ENCODE results near the gene KCNH8.

Gene KCNH8

DNA sequence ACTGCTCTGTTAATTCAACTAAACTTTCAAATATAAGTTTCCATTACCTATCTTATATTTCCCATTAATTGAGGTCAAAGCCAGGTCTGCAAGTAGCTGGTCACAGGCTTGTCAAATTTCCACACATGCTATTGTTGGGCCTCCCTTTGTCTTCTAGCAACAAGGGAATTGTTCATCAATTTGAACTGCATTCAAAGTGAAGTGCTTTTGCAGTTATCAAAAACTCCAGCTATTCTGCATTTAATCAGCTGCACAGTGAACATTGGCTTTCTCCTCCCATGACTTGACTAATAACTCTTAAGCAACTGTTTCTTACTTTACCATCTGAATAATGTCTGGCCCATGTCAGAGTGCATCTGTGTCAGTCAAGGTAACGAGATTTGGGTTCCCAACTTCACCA, 198.4 kb downstream of the KCNH8 start:
- no peak overlapping the region for H3K4me3 ChIP-seq (ENCODE audit: low read depth, low read length)
- no peak for DNase-seq (ENCODE audit: low read depth)

DNA sequence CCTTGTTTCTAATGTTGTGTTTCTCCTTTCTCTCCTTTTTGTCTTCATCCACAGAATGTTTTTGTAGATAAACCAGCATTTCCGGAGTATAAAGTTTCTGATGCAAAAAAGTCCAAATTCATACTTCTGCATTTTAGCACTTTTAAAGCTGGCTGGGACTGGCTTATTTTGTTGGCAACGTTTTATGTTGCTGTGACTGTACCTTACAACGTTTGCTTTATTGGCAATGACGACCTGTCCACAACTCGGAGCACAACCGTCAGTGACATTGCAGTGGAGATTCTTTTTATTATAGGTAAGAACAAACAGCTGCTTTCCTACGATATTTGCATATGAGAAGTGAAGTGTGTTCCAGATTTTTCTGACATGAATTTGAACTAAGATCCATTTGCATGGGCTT, 199.4 kb downstream of the KCNH8 start:
- no peak overlapping the region for H3K4me3 ChIP-seq (ENCODE audit: low read depth, low read length)
- no peak for DNase-seq (ENCODE audit: low read depth)

DNA sequence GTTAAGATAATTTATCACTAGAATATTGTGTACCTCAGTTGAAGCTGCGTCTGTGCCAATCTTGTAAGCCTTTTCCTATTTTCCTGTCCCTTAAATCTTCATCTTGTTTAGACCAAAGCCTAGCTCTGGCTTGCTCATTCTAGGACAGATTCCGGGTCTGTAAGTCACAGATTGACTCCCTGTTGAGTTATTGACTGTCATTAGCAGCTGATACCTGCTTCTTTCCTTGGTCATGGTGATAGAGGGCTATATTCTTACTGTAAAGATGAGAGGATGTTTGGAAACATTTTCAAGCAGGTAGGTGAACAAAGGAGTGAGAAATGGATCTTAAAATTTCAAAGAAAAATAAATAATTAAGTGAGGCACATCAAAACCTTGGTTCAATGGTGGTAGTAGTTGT, 200.2 kb downstream of the KCNH8 start:
- no peak overlapping the region for H3K4me3 ChIP-seq (ENCODE audit: low read depth, low read length)
- no peak for DNase-seq (ENCODE audit: low read depth)

DNA sequence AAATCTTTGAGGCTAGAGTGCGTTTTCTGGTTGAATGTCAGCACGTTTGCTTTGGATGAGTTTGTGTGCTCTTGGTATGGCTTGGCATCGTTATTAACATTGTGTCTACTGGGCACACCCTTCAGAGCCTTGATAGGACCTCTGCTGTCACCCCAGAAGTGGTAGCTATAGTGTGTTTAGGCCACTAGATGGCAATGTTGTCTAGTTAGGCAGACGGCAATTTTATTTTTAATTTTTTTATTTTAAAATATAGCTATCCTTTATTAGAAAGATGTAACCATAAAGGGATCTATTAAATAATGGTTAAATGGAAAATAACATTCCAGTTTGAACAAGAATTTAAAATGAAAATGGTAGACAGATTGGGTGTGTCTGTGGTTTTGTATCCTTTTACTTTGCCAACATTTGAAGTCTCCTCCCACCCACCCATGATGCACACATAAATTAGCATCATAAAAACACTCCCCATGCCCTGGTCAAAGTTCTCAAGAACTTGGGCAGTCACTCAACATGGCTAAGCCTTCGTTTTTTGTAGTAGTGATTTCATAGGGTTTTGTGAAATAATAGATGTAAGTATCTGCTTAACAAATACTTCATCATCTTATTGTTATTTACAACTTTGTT, 200.7 kb downstream of the KCNH8 start:
- DNase-seq (ENCODE audit: low read depth), result no peak

DNA sequence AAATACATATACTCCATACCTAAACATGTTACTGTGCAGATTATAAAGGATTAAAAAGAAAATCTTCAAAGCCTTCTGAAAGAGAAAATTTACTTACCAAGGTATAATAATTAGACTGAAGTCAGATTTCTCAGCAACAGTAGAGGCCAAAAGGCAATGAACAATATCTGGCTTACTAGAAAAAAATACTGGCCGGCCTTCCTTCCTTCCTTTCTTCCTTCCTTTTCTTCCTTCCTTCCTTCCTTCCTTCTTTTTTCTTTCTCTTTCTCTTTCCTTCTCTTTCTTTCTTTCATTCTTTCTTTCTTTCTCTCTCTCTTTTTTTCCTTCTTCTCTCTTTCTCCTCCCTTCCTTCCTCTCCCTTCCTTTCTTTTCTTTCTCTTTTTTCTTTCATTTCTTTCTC, 209.6 kb downstream of the KCNH8 start:
- no peak for DNase-seq (ENCODE audit: low read depth)
- H3K4me3 ChIP-seq (ENCODE audit: low read depth, low read length), result no peak overlapping the region

More for the DNA sequence above, 200.7 kb downstream of the KCNH8 start:
- no peak overlapping the region for H3K4me3 ChIP-seq (ENCODE audit: low read depth, low read length)

DNA sequence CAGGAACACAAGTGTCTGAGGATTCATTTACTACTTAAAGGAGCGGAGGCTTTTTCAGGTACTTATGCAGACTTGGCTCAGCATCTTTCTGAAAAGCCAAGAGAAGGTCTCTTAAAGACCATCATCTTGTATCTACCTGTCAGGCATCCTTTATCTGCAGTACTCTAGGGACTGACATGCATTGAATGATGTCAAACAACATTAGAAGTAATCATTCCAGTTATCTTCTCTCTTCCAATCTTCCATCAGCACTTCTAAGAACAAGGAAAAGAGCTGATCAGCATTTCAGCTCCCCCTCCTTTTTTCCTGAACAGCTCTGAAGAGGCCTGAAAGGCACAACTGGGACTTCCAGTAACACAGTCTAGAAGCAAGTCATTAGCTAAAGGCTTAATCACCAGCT, 214.8 kb downstream of the KCNH8 start:
- no peak overlapping the region for H3K4me3 ChIP-seq (ENCODE audit: low read depth, low read length)
- no peak for DNase-seq (ENCODE audit: low read depth)

DNA sequence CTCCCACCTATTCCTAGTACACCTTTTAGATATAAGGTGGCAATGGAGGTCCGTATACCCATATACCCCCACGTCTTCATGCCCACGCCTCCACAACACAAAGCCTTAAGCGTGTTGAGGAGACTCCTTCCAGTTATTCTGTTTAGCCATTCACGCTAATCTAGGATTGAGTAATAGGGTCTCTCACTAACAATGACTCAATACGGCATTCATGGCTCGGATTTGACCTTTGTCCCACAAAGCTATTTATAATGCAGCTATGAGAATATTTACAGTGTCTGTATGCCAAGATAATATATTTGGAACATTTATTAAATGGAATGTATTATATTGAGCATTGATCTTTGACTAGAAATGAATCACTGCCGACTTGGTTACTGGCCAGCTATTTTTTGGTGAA, 215.8 kb downstream of the KCNH8 start:
- no peak overlapping the region for H3K4me3 ChIP-seq (ENCODE audit: low read depth, low read length)
- DNase-seq (ENCODE audit: low read depth), result no peak

DNA sequence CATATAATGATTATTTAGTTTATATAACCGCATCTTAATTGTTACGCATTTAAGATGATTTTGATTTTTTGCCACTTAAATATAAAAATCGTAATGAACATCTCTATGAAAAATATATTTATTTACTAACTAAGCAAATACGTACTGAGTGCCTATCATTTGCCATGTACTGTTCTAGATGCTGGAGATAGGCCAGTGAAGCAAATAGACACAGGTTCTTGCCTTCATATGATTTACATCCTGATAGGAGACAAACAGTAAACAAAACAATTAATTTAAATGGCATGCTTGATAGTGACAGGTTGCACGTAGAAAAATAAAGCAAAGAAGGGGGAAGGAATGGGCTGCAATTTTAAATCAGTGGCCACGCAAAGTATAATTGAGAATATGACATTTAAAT, 217.2 kb downstream of the KCNH8 start:
- no peak overlapping the region for H3K4me3 ChIP-seq (ENCODE audit: low read depth, low read length)
- DNase-seq (ENCODE audit: low read depth), result no peak

DNA sequence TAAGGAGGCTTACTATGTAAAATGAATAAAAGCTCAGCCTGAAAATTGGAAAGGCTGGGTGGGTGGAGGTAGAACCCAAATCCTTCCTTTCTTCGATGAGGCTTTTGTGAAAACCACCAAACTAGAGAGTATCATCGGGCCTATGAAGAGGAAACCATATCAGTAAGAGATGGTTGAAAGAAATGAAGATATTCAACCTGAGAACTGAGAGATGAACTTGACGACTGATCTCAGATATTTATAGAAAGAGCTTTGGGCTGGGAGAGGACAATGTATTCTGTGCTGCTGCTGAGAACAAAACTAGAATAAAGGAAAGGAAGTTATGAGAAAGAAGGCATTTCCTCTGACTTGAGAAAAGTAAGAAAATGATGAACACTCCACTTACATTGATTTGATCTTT, 236.6 kb downstream of the KCNH8 start:
- DNase-seq (ENCODE audit: low read depth), result no peak
- no peak overlapping the region for H3K4me3 ChIP-seq (ENCODE audit: low read depth, low read length)

DNA sequence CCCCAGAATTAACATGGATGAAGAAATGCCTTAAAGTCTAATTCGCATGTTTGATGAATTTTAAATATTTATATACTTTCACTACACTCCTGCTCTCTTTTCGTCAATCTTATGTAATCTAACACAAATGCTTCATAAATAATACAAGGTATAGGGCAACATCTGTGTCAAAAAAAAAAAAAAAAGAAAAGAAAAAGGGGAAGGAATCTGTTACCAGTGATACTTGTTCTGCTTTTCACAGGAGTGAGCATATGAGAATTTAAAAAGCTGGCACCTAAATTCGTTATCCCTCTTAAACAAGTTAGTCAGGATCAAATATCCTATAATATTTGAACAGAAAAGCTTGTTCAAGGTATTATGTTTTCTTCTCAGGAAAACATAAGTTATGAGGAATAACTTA, 243.8 kb downstream of the KCNH8 start:
- DNase-seq (ENCODE audit: low read depth), result no peak
- H3K4me3 ChIP-seq (ENCODE audit: low read depth, low read length), result no peak overlapping the region

DNA sequence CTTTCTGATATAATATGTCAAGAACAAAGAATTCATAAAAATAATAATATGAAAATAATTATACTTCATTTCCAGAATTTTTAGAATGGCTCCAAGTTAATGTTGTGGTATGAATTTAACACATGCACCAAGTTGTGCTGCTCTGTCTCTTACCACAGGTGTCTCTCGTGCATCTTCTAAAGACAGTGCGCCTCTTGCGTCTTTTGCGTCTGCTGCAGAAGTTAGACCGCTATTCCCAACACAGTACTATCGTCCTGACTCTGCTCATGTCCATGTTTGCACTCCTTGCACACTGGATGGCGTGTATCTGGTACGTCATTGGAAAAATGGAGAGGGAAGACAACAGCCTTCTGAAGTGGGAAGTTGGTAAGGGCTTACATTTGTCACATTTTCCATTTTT, 246.6 kb downstream of the KCNH8 start:
- no peak overlapping the region for H3K4me3 ChIP-seq (ENCODE audit: low read depth, low read length)
- DNase-seq (ENCODE audit: low read depth), result no peak

DNA sequence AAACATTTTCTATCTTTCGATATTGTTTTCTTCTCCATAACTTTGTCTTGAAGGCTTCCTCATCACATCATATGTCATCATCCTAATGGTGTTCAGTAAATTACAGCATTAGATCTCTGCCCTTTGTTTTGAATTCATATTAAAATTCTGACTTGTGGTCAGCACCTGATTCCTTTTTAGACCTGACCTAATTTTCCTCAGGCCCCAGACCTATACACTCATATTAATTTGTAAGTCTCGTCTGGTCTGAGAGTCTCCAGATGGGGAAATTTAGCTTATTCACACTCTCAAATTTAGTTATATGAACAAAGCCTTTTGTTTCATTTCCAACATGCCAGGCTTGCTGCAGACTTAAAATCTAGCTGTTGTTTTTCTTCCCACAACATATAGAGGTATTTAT, 248.4 kb downstream of the KCNH8 start:
- DNase-seq (ENCODE audit: low read depth), result no peak
- no peak overlapping the region for H3K4me3 ChIP-seq (ENCODE audit: low read depth, low read length)

DNA sequence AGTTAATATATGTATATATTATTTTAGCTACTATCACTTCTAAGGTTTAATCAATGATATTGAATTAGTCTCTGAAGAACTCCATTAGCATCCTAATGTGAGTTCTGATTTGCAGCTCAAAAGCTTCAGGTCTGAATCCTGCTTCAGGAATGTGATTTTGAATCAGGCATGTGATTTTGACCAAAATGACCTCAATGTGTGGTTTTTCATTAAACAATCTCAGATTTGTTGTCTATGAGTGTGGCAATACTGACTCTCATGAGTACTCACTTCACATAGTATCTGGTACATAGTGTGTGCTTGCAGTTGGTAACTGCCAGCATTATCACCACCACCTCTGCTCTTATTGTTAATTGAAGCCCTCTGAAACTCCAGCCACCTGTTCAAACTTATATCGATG, 251.0 kb downstream of the KCNH8 start:
- no peak for DNase-seq (ENCODE audit: low read depth)

DNA sequence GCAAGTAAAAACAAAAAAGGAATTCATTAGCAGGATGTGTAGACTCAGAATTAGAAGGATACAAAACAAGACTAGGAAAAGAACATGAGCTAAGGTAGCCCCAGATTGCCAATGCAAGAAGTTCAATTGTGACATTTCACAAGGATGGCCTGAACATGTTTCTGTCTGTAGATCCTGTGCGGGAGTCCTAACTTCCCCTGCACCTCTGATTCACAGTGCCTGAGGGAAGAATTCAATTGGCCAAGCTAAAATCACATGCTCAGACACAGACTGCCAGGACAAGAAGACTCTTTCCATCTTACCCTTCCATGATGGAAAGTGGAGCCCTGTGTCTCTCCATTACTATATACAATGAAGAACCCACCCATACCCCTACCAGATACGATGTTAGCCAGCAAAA, 251.5 kb downstream of the KCNH8 start:
- no peak for DNase-seq (ENCODE audit: low read depth)
- H3K4me3 ChIP-seq (ENCODE audit: low read depth, low read length), result no peak overlapping the region

More for the DNA sequence above, 251.0 kb downstream of the KCNH8 start:
- H3K4me3 ChIP-seq (ENCODE audit: low read depth, low read length), result no peak overlapping the region

DNA sequence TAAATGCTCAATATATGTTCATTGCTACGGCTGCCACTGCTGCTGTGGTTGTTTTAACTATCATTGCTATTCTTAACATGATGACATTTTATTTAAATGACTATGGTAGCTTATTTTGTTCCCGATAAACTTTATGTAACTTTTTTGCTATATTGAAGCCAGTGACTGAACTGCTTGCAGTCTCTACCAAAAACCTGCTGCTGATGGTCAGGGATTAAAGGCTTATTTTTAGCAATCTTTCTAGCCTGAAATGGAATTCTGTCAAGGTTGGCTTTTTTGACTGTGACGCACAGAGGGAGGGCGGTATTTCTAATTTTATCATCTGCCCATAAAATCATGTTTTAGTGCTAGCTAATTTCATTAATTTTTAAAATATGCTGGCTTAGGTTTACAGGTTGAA, 271.8 kb downstream of the KCNH8 start:
- H3K4me3 ChIP-seq (ENCODE audit: low read depth, low read length), result no peak overlapping the region
- no peak for DNase-seq (ENCODE audit: low read depth)

DNA sequence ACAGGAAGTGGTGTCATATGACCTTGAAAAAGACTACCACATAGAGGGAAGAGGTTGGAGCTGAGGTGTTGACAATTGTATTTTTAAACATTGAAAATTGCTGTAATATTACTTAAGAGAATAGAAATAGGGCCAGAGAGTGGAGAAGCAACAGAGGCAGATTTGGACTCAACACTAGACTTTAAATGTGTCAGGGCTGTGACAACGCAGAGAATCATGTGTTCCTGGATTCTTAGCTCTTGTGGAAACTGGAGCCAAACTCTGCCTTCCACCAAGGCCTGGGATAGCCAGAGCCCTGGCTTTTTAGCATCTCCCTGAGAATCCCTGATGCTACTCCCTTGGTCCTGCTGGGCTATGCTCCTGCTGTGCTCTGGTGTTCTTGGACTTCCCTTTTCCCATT, 277.5 kb downstream of the KCNH8 start:
- no peak overlapping the region for H3K4me3 ChIP-seq (ENCODE audit: low read depth, low read length)
- DNase-seq (ENCODE audit: low read depth), result no peak

DNA sequence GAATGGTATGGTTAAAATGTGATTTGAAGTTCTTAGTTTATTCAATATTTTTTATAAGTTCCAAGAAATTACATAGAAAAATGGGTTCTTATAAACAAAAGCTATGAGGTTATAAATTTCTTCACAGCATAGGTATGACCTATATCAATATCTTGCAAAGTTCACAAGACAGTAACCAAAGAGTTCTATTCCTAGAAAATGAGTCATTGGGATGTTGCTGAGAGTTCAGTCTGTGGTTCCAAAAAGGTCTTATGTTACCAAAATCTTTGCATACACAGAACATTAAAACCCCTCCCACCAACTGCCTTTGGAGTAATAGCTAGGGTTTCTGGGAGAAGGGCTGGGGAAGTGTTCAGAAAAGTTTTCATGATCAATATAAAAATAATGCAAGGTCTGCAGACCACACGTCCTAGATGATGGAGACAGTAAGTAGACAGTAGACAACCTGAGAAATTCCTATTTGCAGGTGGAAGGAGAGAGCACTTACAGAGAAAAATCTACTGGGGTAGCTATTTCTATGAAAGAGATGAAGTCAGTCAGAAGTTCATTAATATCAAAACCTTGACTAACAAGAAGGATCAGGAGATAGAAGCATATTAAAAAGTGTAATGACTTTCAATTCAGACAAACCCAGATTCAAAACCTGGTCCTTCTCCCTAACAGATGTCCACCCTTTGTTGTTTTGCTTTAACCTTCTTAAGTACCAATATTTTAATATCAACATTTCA, 279.3 kb downstream of the KCNH8 start:
- DNase-seq (ENCODE audit: low read depth), result no peak
- H3K4me3 ChIP-seq (ENCODE audit: low read depth, low read length), result no peak overlapping the region

DNA sequence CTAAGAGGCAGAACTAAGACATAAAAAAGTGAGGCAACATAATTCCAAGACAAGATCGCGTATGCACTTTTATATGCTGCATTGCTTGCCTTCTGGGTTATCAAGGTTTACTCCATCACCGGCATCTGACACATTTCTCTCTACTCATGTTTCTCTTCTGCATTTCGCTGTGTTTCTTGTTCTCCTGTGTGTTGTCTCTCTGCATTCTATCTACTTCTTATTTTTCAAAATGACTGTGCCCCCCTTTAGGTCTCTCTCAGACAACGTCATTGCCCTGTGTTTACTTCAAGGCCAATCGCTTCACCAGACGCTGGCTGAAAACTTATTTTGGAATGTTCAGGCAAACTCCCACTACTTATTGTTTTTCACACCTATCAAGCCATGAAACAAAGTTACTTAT, 280.4 kb downstream of the KCNH8 start:
- H3K4me3 ChIP-seq (ENCODE audit: low read depth, low read length), result no peak overlapping the region
- no peak for DNase-seq (ENCODE audit: low read depth)

DNA sequence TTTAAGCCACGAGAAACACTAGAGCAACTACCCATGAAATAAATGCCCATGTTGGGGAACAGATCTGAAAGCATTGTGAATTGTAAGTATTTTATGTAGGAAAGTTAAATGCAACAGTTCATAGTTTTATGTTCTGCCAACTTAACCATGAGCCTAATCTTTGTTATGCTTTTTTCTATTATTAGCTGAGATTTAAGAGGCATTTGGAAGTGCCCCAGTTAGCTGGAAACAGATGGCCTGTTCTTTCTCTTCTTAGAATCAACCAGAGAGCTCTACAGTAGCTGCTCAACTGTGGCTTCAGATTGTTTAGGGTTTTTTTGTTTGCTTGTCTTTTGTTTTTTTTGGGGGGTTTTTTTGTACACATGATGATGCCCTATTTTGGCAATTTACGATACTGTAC, 284.4 kb downstream of the KCNH8 start:
- no peak for DNase-seq (ENCODE audit: low read depth)
- H3K4me3 ChIP-seq (ENCODE audit: low read depth, low read length), result no peak overlapping the region

DNA sequence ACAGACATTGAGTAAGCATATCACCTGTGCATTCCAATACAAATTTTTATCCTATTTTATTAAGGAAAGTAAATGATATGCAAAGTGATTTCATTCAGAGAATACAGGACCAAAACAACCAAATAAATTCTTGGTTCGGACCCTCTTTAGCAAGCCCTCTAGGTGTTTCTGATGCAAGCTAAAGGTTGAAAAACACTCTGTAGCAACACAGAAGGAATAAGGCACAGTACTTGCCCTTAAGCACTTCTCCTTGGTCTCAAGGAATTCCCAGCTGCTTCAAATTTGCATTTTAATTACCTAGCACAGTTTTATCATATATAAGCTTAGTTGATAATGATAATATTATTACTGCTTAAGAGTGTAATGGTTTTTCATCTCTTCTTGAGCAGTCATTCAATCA, 288.4 kb downstream of the KCNH8 start:
- DNase-seq (ENCODE audit: low read depth), result no peak
- no peak overlapping the region for H3K4me3 ChIP-seq (ENCODE audit: low read depth, low read length)

DNA sequence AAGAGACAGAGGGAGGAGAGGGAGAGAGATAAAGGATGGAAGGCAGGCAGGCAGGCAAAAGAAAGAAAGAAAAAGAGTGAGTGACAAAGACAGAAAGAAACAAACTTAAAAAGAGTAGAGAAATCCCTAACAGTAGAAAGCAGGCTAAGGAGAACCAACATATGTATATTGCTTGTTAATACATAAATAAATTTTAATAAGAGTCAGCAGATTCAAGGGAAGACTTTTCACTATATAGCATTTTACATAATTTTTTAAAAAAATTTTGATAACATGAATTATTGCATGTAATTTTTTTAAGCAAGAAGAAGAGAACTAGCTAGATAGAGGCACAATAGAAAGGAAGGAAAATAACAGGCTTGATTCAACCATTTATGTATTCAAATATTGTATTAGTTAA, 291.6 kb downstream of the KCNH8 start:
- no peak overlapping the region for H3K4me3 ChIP-seq (ENCODE audit: low read depth, low read length)
- DNase-seq (ENCODE audit: low read depth), result no peak

DNA sequence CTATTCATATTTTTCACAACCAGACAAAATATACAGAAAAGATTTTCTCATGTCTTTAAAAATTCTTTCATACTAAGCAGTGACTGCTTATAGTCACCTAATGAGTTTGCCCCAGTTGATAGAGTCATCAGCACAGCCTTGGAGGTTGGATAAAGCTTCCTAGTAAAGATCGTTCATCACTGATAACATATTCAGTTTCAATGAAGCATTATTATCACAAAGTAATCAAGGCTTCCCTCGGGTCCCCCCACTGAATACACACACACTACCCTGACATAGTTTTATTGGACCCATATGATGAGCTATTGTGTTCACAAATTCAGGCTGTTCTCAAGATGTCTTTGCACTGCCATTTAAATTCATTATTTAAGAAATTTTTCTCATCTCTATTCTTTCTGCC, 297.8 kb downstream of the KCNH8 start:
- DNase-seq (ENCODE audit: low read depth), result no peak

More for the DNA sequence above, 297.8 kb downstream of the KCNH8 start:
- no peak overlapping the region for H3K4me3 ChIP-seq (ENCODE audit: low read depth, low read length)
